Inflammatory macrophage (primary cell): ENCODE measurements around the gene LEUTX.
"Not testable (repeated sequence)": the region's sequence is repeated elsewhere in the genome, so short reads cannot be mapped to it uniquely, and the experiment has no call there.

ENCODE experiments used
- DNase-seq, 2 donors: peaks; one replicate each; pipeline ENCODE4 v3.0.0-alpha.2; 2020 to 2022
- total RNA-seq, 18 experiments: gene quantifications; one replicate each; lab custom pipeline; 2026; ENCODE audit warnings: mixed read lengths in 6 of 18, inconsistent platforms in 2 of 18; lab: John Stamatoyannopoulos, UW

LEUTX gene, protein sequence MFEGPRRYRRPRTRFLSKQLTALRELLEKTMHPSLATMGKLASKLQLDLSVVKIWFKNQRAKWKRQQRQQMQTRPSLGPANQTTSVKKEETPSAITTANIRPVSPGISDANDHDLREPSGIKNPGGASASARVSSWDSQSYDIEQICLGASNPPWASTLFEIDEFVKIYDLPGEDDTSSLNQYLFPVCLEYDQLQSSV
- total RNA-seq, result 0 to 0.07 (median 0) reads per million in 18 experiments

DNA sequence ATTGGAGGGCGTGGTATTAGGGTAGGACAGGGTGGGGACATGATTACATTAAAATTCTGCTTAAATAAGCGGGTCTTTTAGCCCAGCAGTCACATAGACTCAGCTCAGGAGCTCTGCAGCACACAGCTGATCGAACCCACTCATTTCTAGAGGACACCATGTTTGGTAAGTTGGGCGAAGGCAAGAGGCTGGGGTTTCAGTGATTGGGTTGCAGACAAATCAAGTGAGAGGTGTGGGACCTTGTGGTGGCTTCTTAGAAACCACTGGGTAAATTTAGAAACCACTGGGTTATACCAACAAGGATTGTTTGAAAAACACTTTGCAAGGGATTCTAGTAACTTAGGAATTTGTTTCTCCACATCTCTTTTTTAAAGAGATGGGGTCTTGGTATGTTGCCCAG, at the start of gene LEUTX:
LEUTX (plus strand) TSS at position 92 of the 400 bp plus-strand sequence; CDS start at position 159, 67 bp downstream.
- DNase-seq, result no peak

GRCh38 chr19:39729594-39729993, 49.1 kb upstream of the LEUTX start:
- DNase-seq, result no peak

- no peak for DNase-seq
Observed at GRCh38 chr19:39731685-39732084, 47.0 kb upstream of the LEUTX start.

- no peak for DNase-seq
Observed at GRCh38 chr19:39733841-39734240, 44.8 kb upstream of the LEUTX start.

DNA sequence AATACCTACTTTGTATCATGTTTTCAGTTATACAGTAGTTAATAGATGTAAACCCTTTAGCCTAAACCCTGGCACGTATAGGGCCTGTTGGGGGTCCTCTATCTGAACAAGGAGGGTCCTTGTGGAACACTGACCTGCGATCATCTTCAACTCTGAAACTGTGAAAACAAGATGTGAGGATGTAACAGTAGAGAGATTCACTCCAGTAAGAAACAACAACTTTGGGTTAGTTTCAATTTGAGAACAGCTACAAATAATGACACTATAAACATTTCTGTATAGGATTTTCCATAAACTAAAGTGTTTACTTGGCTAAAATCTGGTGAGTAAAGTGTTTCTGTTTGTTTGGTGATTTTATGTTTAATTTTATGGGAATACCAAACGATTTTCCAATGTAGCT, 43.0 kb upstream of the LEUTX start:
- DNase-seq, result no peak

GRCh38 chr19:39736088-39736487, 42.6 kb upstream of the LEUTX start:
- DNase-seq, result no peak

DNA sequence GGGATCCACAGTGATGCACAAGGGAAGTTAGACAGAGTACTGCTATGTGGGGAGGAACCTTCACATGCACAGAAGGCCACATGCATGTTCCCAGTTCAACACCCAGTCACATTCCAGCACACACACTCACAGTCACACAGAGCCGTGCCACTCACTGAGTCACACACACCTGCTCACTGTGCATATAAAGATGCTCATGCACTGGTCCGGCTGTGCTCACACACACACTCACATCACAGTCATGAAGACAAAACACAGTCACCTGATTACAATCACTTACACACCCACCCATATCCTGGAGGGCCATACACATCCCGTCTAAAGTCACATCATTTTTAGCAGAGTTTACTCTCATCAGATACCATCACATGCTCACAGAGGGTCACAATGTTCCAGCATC, 41.3 kb upstream of the LEUTX start:
- no peak for DNase-seq

DNA sequence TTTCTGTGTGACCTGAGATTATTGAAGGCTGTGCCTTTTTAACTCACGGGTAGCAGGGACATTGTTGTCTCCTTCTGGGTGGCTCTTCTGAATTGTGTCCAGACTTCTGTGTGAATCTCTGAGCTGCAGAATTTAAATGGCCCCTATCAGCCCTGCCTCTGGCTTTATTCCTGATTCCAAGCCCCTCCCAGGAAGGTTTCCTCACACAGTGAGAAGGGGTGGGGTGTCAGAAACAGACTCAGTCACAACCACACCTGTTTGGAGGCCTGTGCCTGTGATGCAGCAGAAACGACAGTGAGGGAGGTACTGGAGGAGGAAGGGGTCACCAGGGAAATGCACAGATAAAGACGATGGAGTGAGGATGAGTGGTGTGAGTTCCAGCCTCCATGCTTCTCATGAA, 40.8 kb upstream of the LEUTX start, which contains the start of gene CLC:
CLC (minus strand) TSS at position 139 of the 400 bp plus-strand sequence; CDS start at position 62, 77 bp downstream.
- DNase-seq, result no peak

DNA sequence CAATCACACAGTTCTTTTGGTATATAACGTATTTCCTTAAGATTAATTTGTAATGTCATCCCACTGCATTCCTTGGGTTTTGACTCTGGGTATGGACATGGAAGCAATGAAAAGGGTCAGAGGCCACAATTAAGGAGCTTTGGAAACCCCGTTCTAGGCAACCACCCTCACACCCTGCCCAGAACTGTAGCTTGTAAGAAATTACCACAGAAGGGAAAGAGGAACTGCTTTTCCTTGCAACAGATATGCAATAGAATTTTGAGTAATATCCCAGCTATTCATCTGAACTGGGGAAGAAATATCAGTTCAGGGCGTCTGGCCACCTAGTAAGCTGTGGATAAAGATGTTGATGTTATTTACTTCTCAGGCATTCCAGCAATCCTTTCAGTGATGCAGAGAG, 39.8 kb upstream of the LEUTX start:
- DNase-seq, result peak; percentile 54 to 61

DNA sequence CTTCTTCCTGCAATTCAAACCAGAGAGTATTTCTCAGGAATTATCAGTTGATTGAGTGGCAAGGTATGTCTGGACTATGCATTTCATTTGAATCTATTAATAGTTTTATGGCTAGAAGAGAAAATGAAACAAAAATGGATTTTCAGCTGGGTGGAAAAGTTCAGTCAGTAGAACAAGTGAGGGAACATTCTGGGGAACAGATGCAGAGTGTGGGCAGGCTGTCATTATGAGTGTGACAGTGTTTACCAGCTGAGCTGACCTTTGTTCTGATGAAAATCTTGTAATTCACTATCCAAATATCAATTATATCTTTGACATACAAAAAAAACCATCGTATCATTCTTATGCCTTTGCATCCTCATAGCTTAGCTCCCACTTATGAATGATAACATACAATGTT, 38.3 kb upstream of the LEUTX start:
- DNase-seq, result no peak

GRCh38 chr19:39745643-39746042, 33.0 kb upstream of the LEUTX start:
- peak; percentile 6 to 44 for DNase-seq

- no peak for DNase-seq
Observed at GRCh38 chr19:39746836-39747529, 31.7 kb upstream of the LEUTX start.

- DNase-seq, result no peak
Observed at GRCh38 chr19:39749981-39750380, 28.7 kb upstream of the LEUTX start.

GRCh38 chr19:39752390-39752789, 26.3 kb upstream of the LEUTX start:
- DNase-seq, result no peak

DNA sequence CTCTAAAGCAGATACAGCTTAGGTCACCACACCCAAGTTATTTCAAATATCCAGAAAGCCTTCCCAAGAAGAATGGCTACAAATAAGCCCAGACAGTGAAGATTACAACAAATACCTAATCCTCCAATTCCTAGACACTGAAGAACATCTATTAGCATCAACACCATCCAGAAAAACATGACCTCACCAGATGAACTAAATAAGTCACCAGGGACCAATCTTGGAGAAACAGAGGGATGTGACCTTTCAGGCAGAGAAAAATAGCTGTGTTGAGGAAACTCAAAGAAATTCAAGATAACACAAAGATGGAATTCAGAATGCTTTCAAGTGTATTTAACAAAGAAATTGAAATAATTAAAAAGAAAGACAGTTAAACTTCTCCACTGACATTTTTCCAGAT, 25.9 kb upstream of the LEUTX start:
- DNase-seq, result no peak

GRCh38 chr19:39754544-39754943, 24.1 kb upstream of the LEUTX start:
- no peak for DNase-seq

- DNase-seq, result no peak
Observed at GRCh38 chr19:39754971-39755370, 23.7 kb upstream of the LEUTX start.

DNA sequence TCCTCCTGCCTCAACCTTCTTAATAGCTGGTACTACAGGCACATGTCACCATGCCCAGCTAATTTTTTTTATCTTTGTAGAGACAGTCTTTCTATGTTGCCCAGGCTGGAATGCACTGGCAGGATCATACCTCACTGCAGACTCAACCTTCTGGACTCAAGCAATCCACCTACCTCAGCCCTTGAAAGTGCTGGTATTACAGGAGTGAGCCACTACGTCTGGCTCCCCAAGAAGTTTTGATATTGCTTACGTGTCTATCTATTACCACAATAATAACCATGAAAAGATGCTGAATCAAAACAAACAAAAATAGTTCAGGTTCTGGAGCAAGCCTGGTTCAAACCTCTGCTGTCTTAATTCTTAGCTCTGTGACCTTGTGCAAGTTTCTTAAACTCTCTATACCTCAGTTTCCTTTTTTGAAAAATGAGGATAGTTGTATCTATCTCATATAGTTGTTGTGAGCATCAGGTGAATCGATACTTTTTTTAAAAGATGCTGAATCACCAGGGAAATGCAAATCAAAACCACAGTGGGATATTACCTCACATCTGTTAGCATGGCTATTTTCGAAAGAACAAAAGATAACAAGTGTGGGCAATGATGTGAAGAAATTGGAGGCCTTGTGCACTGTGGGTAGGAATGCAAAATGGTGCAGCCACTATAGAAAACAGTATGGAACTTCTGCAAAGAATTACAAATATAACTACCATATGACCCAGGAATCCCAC, 19.0 kb upstream of the LEUTX start:
- DNase-seq, result no peak

GRCh38 chr19:39761851-39762250, 16.8 kb upstream of the LEUTX start:
- DNase-seq, result not testable (repeated sequence)

GRCh38 chr19:39765091-39766076, 13.3 kb upstream of the LEUTX start:
- peak; percentile 28 to 51 for DNase-seq

DNA sequence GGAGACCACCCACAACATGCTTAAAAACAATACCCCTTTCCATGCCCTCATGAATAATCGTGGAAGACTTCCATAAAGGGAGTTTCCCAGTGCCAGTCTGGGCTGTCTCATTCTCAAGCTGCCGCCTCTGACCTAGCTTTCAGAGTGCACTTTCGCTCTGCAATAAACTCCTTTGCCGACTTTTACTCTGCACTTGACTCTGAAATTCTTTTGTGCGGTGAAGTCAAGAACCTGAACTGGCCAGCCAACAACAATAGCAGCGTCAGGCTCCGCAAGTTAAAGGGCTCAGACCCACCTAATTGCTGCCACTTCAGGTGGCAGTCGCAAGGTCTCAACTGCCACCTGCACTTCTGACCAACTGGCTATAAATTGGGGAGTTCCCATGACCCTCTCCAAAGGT, 10.3 kb upstream of the LEUTX start:
- DNase-seq, result no peak

DNA sequence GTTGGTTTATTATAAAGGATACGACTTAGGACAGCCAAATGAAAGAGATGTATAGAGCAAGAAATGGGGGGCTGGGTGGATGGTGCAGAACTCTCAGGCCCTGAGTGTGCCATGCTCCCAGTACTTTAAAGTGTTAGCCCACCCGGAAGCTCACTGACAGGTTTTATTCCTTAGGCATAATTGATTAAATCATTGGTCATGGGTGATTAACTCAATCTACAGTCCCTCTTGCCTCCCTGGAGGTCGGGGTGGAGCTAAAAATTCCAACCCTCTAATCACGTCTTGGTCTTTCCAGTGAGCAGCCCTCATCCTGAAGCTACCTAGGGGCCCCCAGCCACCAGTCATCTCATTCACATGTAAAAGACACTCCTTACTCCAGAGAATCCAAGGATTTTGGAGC, 9.9 kb upstream of the LEUTX start:
- no peak for DNase-seq
